Measurements from ENCODE around the gene C3orf18. TPM values are rescaled to one million over a fixed set of nuclear protein-coding genes. Genes with fewer than 3 reads are reported as not detected.

The C3orf18 gene
- total and polyA plus RNA-seq, 2 experiments from 2014 or later: 2.4 to 7.7 TPM

DNA sequence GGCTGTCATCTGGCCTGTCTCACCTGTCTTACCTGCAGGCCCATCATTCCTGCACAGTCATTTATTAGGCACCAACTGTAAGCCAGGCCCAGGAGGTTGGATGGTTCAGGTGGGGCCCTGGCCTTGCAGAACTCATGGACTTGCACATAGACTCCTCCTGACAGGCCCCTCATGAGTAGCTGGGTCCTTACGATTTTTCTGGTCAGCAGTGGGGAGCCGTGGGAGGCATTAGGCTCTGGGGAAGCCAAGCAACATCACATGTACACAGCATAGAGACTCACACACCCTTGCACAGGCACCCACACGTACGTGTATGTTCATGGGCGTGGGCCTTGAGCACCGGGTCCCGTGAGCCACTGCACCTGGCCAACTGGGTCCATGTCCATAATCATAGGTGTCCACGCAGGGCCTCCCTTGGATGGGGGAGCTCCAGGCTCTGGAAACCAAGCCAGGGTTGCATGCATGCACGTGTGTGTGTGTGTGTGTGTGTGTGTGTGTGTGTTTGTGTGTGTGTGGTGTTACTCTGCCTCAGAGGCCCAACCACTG is 23.7 kb upstream of the C3orf18 start:
- Histone ChIP-seq H3K27me3 (ENCODE audit: insufficient read depth) (0 out of 2 replicates have a peak, but pooled peaks cover 3% of the 10 kb centered on the region), H3K36me3 (ENCODE audit: insufficient read depth) (no peaks in the 10 kb centered on the region), H2AFZ (no peak overlapping the region), H4K20me1 (replicated peaks; ENCODE audit: insufficient read depth) (no peaks in the 10 kb centered on the region; the same call in 1 of the 2 replicates), H3F3A (replicated peaks; ENCODE audit: low read depth) (no peaks in the 10 kb centered on the region), H3K4me3 (no peak overlapping the region), H3K9me2 (ENCODE audit: insufficient read depth) (no peaks in the 10 kb centered on the region), H3K4me2 (no peak overlapping the region), H3K4me1 (ENCODE audit: insufficient read depth) (no peaks in the 10 kb centered on the region), H3K79me2 (replicated peaks; ENCODE audit: insufficient read depth) (no peaks in the 10 kb centered on the region), H3K27ac (ENCODE audit: low read depth) (no peak overlapping the region)
- Mint-ChIP-seq H3K27ac (no peak overlapping the region), H3K4me3 (no peak overlapping the region), H3K4me1 (no peaks in the 10 kb centered on the region), H3K27me3 (ENCODE audit: insufficient read depth, low read depth, poor library complexity) (peaks cover 2% of the 10 kb centered on the region), H3K9me3 (no peaks in the 10 kb centered on the region), H3K36me3 (ENCODE audit: low read depth) (no peaks in the 10 kb centered on the region)
- DNase-seq (ENCODE audit: low spot score) (no peak), ATAC-seq (no peak)
- no peak for TF ChIP-seq JUNB (IDR thresholded peaks at IDR 0.05; ENCODE audit: unreplicated experiment)
- TF ChIP-seq, protein P1, sequence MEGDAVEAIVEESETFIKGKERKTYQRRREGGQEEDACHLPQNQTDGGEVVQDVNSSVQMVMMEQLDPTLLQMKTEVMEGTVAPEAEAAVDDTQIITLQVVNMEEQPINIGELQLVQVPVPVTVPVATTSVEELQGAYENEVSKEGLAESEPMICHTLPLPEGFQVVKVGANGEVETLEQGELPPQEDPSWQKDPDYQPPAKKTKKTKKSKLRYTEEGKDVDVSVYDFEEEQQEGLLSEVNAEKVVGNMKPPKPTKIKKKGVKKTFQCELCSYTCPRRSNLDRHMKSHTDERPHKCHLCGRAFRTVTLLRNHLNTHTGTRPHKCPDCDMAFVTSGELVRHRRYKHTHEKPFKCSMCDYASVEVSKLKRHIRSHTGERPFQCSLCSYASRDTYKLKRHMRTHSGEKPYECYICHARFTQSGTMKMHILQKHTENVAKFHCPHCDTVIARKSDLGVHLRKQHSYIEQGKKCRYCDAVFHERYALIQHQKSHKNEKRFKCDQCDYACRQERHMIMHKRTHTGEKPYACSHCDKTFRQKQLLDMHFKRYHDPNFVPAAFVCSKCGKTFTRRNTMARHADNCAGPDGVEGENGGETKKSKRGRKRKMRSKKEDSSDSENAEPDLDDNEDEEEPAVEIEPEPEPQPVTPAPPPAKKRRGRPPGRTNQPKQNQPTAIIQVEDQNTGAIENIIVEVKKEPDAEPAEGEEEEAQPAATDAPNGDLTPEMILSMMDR (conservative IDR thresholded peaks at IDR 0.05; ENCODE audit: low read depth in 2 of 2): no peak
- no peak for TF ChIP-seq ZNF114 (CRISPR knock-in tag; IDR thresholded peaks at IDR 0.05)
- TF ChIP-seq POLR2AphosphoS5 (IDR thresholded peaks at IDR 0.05; ENCODE audit: low read depth): no peak
- no peak for TF ChIP-seq ZNF331 (CRISPR knock-in tag; IDR thresholded peaks at IDR 0.05; ENCODE audit: low read depth)
- TF ChIP-seq, protein P2, sequence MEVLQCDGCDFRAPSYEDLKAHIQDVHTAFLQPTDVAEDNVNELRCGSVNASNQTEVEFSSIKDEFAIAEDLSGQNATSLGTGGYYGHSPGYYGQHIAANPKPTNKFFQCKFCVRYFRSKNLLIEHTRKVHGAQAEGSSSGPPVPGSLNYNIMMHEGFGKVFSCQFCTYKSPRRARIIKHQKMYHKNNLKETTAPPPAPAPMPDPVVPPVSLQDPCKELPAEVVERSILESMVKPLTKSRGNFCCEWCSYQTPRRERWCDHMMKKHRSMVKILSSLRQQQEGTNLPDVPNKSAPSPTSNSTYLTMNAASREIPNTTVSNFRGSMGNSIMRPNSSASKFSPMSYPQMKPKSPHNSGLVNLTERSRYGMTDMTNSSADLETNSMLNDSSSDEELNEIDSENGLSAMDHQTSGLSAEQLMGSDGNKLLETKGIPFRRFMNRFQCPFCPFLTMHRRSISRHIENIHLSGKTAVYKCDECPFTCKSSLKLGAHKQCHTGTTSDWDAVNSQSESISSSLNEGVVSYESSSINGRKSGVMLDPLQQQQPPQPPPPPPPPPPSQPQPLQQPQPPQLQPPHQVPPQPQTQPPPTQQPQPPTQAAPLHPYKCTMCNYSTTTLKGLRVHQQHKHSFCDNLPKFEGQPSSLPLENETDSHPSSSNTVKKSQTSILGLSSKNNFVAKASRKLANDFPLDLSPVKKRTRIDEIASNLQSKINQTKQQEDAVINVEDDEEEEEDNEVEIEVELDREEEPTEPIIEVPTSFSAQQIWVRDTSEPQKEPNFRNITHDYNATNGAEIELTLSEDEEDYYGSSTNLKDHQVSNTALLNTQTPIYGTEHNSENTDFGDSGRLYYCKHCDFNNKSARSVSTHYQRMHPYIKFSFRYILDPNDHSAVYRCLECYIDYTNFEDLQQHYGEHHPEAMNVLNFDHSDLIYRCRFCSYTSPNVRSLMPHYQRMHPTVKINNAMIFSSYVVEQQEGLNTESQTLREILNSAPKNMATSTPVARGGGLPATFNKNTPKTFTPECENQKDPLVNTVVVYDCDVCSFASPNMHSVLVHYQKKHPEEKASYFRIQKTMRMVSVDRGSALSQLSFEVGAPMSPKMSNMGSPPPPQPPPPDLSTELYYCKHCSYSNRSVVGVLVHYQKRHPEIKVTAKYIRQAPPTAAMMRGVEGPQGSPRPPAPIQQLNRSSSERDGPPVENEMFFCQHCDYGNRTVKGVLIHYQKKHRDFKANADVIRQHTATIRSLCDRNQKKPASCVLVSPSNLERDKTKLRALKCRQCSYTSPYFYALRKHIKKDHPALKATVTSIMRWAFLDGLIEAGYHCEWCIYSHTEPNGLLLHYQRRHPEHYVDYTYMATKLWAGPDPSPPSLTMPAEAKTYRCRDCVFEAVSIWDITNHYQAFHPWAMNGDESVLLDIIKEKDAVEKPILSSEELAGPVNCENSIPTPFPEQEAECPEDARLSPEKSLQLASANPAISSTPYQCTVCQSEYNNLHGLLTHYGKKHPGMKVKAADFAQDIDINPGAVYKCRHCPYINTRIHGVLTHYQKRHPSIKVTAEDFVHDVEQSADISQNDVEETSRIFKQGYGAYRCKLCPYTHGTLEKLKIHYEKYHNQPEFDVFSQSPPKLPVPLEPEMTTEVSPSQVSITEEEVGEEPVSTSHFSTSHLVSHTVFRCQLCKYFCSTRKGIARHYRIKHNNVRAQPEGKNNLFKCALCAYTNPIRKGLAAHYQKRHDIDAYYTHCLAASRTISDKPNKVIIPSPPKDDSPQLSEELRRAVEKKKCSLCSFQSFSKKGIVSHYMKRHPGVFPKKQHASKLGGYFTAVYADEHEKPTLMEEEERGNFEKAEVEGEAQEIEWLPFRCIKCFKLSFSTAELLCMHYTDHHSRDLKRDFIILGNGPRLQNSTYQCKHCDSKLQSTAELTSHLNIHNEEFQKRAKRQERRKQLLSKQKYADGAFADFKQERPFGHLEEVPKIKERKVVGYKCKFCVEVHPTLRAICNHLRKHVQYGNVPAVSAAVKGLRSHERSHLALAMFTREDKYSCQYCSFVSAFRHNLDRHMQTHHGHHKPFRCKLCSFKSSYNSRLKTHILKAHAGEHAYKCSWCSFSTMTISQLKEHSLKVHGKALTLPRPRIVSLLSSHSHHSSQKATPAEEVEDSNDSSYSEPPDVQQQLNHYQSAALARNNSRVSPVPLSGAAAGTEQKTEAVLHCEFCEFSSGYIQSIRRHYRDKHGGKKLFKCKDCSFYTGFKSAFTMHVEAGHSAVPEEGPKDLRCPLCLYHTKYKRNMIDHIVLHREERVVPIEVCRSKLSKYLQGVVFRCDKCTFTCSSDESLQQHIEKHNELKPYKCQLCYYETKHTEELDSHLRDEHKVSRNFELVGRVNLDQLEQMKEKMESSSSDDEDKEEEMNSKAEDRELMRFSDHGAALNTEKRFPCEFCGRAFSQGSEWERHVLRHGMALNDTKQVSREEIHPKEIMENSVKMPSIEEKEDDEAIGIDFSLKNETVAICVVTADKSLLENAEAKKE (CRISPR knock-in tag; IDR thresholded peaks at IDR 0.05): no peak
- TF ChIP-seq CREB1 (CRISPR knock-in tag; IDR thresholded peaks at IDR 0.05; ENCODE audit: low read depth): no peak
- no peak for TF ChIP-seq EZH2phosphoT487 (IDR thresholded peaks at IDR 0.05; ENCODE audit: unreplicated experiment)
- no peak for TF ChIP-seq EZH2 (IDR thresholded peaks at IDR 0.05; ENCODE audit: low read depth, unreplicated experiment)
- TF ChIP-seq, protein P3, sequence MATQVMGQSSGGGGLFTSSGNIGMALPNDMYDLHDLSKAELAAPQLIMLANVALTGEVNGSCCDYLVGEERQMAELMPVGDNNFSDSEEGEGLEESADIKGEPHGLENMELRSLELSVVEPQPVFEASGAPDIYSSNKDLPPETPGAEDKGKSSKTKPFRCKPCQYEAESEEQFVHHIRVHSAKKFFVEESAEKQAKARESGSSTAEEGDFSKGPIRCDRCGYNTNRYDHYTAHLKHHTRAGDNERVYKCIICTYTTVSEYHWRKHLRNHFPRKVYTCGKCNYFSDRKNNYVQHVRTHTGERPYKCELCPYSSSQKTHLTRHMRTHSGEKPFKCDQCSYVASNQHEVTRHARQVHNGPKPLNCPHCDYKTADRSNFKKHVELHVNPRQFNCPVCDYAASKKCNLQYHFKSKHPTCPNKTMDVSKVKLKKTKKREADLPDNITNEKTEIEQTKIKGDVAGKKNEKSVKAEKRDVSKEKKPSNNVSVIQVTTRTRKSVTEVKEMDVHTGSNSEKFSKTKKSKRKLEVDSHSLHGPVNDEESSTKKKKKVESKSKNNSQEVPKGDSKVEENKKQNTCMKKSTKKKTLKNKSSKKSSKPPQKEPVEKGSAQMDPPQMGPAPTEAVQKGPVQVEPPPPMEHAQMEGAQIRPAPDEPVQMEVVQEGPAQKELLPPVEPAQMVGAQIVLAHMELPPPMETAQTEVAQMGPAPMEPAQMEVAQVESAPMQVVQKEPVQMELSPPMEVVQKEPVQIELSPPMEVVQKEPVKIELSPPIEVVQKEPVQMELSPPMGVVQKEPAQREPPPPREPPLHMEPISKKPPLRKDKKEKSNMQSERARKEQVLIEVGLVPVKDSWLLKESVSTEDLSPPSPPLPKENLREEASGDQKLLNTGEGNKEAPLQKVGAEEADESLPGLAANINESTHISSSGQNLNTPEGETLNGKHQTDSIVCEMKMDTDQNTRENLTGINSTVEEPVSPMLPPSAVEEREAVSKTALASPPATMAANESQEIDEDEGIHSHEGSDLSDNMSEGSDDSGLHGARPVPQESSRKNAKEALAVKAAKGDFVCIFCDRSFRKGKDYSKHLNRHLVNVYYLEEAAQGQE (IDR thresholded peaks at IDR 0.05; ENCODE audit: unreplicated experiment): no peak

All from GM23338 (cell line).